Endothelial cell of umbilical vein (primary cell): Measurements from ENCODE around the gene YTHDC2. TPM values are rescaled to one million over a fixed set of nuclear protein-coding genes. Genes with fewer than 3 reads are reported as not detected.

Source experiments
- BruUV-seq: library from RNA; stranded (reverse); fragments of 400-500 nt; replicated peaks from 2 replicates; lab custom pipeline; 2021; lab: Mats Ljungman, UMichigan
- CTCF ChIA-PET: fragments of 300-600, 350-600 bp; sonication (Branson Sonifier 250); formaldehyde crosslinking; loops from one replicate; lab custom pipeline; 2021; ENCODE audit warnings: antibody characterized with exemption, inconsistent platforms; lab: Charles Lee
- POLR2A ChIA-PET: fragments of 300-600, 350-600 bp; sonication (Branson Sonifier 250); formaldehyde crosslinking; loops from one replicate; lab custom pipeline; 2021; ENCODE audit warnings: antibody characterized with exemption, inconsistent platforms; lab: Charles Lee
- DNase-seq: peaks from one replicate; pipeline ENCODE4 v3.0.0-alpha.2; 2011; ENCODE audit warnings: low read depth, low spot score
- FAIRE-seq: peaks from 2 replicates; lab custom pipeline; 2011; peaks lifted over from hg19 to GRCh38; lab: Jason Lieb, UNC
- H2AFZ ChIP-seq: 2 replicates; pipeline ENCODE4 v1.6.0; 2012; ENCODE audit warnings: low read depth, low read length, control low read depth, inconsistent platforms
- H3K27ac ChIP-seq: 2 replicates; pipeline ENCODE4 v1.5.1; 2011; ENCODE audit warnings: low read depth, mild to moderate bottlenecking, control low read depth, low read length, moderate library complexity; ENCODE audit not compliant: insufficient read depth
- H3K27me3 ChIP-seq, 2 experiments: 2 replicates each; pipeline versions ENCODE4 v1.6.0 to v1.6.1; 2011; ENCODE audit warnings: low read length in 2 of 2, mixed read lengths in 1 of 2; ENCODE audit not compliant: control insufficient read depth in 2 of 2, insufficient read depth in 2 of 2
- H3K36me3 ChIP-seq, 2 experiments: 2 replicates in 1 of 2; 3 replicates in 1 of 2; pipeline ENCODE4 v1.5.1; 2011; ENCODE audit warnings: low read length in 2 of 2, mild to moderate bottlenecking in 1 of 2, moderate library complexity in 1 of 2; ENCODE audit not compliant: control insufficient read depth in 2 of 2, insufficient read depth in 2 of 2; ENCODE audit errors: extremely low read depth in 1 of 2
- H3K4me1 ChIP-seq: 3 replicates; pipeline ENCODE4 v1.5.1; 2011; ENCODE audit warnings: mild to moderate bottlenecking, low read length; ENCODE audit not compliant: control insufficient read depth, insufficient read depth; ENCODE audit errors: extremely low read depth
- H3K4me2 ChIP-seq: 2 replicates; pipeline ENCODE4 v1.6.1; 2011; ENCODE audit warnings: low read length, control low read depth, mixed read lengths; ENCODE audit not compliant: insufficient read depth
- H3K4me3 ChIP-seq, 3 experiments: fragments of 200-600 bp in 1 of 3; sonication (generic), shearing (Covaris generic) in 1 of 3; replicated peaks in 1 of 3; 2 replicates each; pipeline ENCODE4 v1.5.1; 2011 to 2016; ENCODE audit warnings: control low read depth in 3 of 3, low read length in 3 of 3, mild to moderate bottlenecking in 2 of 3, inconsistent platforms in 1 of 3, low read depth in 1 of 3, moderate library complexity in 1 of 3; ENCODE audit not compliant: insufficient read depth in 1 of 3
- H3K79me2 ChIP-seq: 2 replicates; pipeline ENCODE4 v1.6.0; 2012; ENCODE audit warnings: low read length, inconsistent platforms; ENCODE audit not compliant: control insufficient read depth, insufficient read depth
- H3K9ac ChIP-seq: replicated peaks from 2 replicates; pipeline ENCODE3; 2011; ENCODE audit warnings: low read length, control low read depth; ENCODE audit not compliant: insufficient read depth; ENCODE audit errors: extremely low read depth
- H3K9me1 ChIP-seq: replicated peaks from 3 replicates; pipeline ENCODE4 v1.6.0; 2011; ENCODE audit warnings: mild to moderate bottlenecking, low read length; ENCODE audit not compliant: control insufficient read depth, insufficient read depth; ENCODE audit errors: extremely low read depth
- H3K9me3 ChIP-seq: replicated peaks from 2 replicates; pipeline ENCODE4 v1.5.1; 2012; ENCODE audit warnings: low read length, inconsistent platforms; ENCODE audit not compliant: control insufficient read depth, insufficient read depth
- H4K20me1 ChIP-seq: replicated peaks from 2 replicates; pipeline ENCODE3; 2011; ENCODE audit warnings: mild to moderate bottlenecking, low read length; ENCODE audit not compliant: control insufficient read depth, insufficient read depth; ENCODE audit errors: extremely low read depth
- EZH2 ChIP-seq: IDR thresholded peaks from 2 replicates; pipeline ENCODE4 v1.6.1; 2012; ENCODE audit warnings: borderline replicate concordance, low read depth, mild to moderate bottlenecking, moderate library complexity, low read length, inconsistent platforms; ENCODE audit not compliant: severe bottlenecking
- FOS ChIP-seq: IDR thresholded peaks from 2 replicates; pipeline ENCODE4 v1.6.1; 2011; ENCODE audit warnings: mild to moderate bottlenecking, low read length, moderate library complexity, borderline replicate concordance; ENCODE audit not compliant: insufficient read depth
- GATA2 ChIP-seq: IDR thresholded peaks from 2 replicates; pipeline ENCODE4 v1.7.0; 2011; ENCODE audit warnings: low read depth, mild to moderate bottlenecking, moderate library complexity, mixed read lengths, low read length; ENCODE audit not compliant: insufficient read length, insufficient read depth
- JUN ChIP-seq: IDR thresholded peaks from 2 replicates; pipeline ENCODE4 v1.6.1; 2011; ENCODE audit warnings: borderline replicate concordance, low read depth; ENCODE audit not compliant: insufficient read length, insufficient read depth
- MYC ChIP-seq: IDR thresholded peaks from one replicate; pipeline ENCODE4 v1.6.1; 2011; ENCODE audit warnings: mild to moderate bottlenecking, low read depth, low read length
- POLR2A ChIP-seq: IDR thresholded peaks from 2 replicates; pipeline ENCODE4 v1.6.1; 2012; ENCODE audit warnings: low read depth, mild to moderate bottlenecking, control low read depth, low read length
- POLR2AphosphoS5 ChIP-seq: IDR thresholded peaks from 2 replicates; pipeline ENCODE4 v1.6.1; 2012; ENCODE audit warnings: low read depth, mild to moderate bottlenecking, control low read depth, low read length, moderate library complexity; ENCODE audit not compliant: insufficient read depth
- dilution Hi-C: fragments of 300-500 bp; cut with MboI; formaldehyde crosslinking; loops from one replicate; pipeline ENCODE4 v1.15.0; 2019; ENCODE audit warnings: low sequenced_read_pairs; ENCODE audit not compliant: extremely low pct_ligation_motif_present
- intact Hi-C: fragments of 100-400 bp; cut with micrococcal nuclease; formaldehyde crosslinking; loops from one replicate; pipeline ENCODE4 v1.10.0; 2022
- polyA plus RNA-seq, 4 experiments: library from polyadenylated mRNA; depleted of rRNA in 3 of 4; stranded (reverse) in 3 of 4; unstranded in 1 of 4; fragments of >200 nt; gene quantifications; 2 replicates each; pipeline versions ENCODE4 v1.2.1 to v1.2.3, GENCODE V29; 2011 to 2012; ENCODE audit warnings: missing spikeins in 1 of 4
- total RNA-seq: library from RNA; stranded (reverse); gene quantifications from 2 replicates; pipeline ENCODE4 v1.2.3, GENCODE V29; 2021
- TF ChIP-seq, protein P1 (sequence below), 2 donors: IDR thresholded peaks; 1 replicate in 1 of 2; 2 replicates in 1 of 2; pipeline ENCODE4 v1.5.1; 2011; ENCODE audit warnings: low read length in 2 of 2, mild to moderate bottlenecking in 2 of 2, moderate library complexity in 2 of 2, control low read depth in 1 of 2, inconsistent platforms in 1 of 2, low read depth in 1 of 2; ENCODE audit not compliant: insufficient read depth in 1 of 2; ENCODE audit errors: extremely low read depth in 1 of 2
- TF ChIP-seq, protein P2 (sequence below): IDR thresholded peaks from 2 replicates; pipeline ENCODE4 v1.6.1; 2011; ENCODE audit not compliant: insufficient read depth, insufficient read length

YTHDC2 gene
- total and polyA plus RNA-seq, 2 donors (not counting 3 experiments of a cell fraction or from before 2014, with no cell fraction given) = 7.6 to 40.7 TPM

DNA sequence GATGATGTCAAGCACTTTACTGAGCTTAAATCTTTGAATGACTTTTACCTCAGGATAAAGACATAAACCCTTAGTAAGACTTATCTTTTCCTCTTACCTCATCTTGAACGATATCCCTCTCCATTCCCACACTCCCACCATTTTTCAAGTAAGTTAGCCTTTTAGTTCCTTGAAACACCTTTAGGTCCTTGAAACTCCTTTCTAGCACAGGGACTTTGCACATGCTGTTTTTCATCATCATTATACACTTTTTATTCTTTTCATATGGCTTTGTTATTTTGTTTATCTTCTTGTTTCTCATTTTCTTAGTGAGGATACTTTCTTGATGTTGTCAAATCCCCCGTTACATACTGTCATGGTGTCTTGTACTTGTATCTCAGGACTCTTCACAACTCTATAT, 24.8 kb downstream of the YTHDC2 start:
- H3K4me2 ChIP-seq = peak overlapping the region; percentile 43
- no peak overlapping the region for H3K9ac ChIP-seq
- H3K9me3 ChIP-seq = no peaks in the 10 kb centered on the region
- H3K79me2 ChIP-seq = no peaks in the 10 kb centered on the region
- peaks cover 7% of the 10 kb centered on the region for H3K4me1 ChIP-seq
- no peaks in the 10 kb centered on the region for H4K20me1 ChIP-seq
- dilution Hi-C loops (no loop called here), intact Hi-C loops (no loop called here)
- ChIA-PET CTCF (interaction anchor here (0.7 to 1.3 kb wide), 5 partner anchors 8 to 201 kb away, joined by 3 to 6 read pairs (median 3); no protein-coding TSS in a partner anchor), POLR2A (no interaction called here)
- TF ChIP-seq JUN (no peak), POLR2AphosphoS5 (no peak), EZH2 (no peak), GATA2 (no peak), FOS (no peak), MYC (no peak), POLR2A (no peak)
- TF ChIP-seq, protein P1, sequence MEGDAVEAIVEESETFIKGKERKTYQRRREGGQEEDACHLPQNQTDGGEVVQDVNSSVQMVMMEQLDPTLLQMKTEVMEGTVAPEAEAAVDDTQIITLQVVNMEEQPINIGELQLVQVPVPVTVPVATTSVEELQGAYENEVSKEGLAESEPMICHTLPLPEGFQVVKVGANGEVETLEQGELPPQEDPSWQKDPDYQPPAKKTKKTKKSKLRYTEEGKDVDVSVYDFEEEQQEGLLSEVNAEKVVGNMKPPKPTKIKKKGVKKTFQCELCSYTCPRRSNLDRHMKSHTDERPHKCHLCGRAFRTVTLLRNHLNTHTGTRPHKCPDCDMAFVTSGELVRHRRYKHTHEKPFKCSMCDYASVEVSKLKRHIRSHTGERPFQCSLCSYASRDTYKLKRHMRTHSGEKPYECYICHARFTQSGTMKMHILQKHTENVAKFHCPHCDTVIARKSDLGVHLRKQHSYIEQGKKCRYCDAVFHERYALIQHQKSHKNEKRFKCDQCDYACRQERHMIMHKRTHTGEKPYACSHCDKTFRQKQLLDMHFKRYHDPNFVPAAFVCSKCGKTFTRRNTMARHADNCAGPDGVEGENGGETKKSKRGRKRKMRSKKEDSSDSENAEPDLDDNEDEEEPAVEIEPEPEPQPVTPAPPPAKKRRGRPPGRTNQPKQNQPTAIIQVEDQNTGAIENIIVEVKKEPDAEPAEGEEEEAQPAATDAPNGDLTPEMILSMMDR (IDR thresholded peaks at IDR 0.05; ENCODE audit: extremely low read depth in 1 of 2, insufficient read depth in 1 of 2, low read depth in 1 of 2, low read length in 2 of 2) = no peak
- TF ChIP-seq, protein P2, sequence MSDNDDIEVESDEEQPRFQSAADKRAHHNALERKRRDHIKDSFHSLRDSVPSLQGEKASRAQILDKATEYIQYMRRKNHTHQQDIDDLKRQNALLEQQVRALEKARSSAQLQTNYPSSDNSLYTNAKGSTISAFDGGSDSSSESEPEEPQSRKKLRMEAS = no peak
- H3K27ac ChIP-seq = no peak overlapping the region
- H2AFZ ChIP-seq = no peak overlapping the region
- H3K9me1 ChIP-seq = peaks cover 2% of the 10 kb centered on the region
- BruUV-seq = no TSS peak
- DNase-seq (no peak), FAIRE-seq (peak; percentile 24)
- H3K4me3 ChIP-seq = no peak overlapping the region
- peaks cover 2 to 10% of the 10 kb centered on the region in 2 experiments for H3K36me3 ChIP-seq
- H3K27me3 ChIP-seq = no peaks in the 10 kb centered on the region
